ENCODE measurements around the gene CITED4.

- no peak for TF ChIP-seq CTCF (IDR thresholded peaks at IDR 0.05; ENCODE audit: extremely low read depth in 1 of 2, insufficient read depth in 1 of 2, low read depth in 1 of 2, low read length in 2 of 2)
- TF ChIP-seq POLR2AphosphoS5 (IDR thresholded peaks at IDR 0.05; ENCODE audit: insufficient read depth, low read depth, low read length): no peak
Measured at GRCh38 chr1:40876891-40877290, 14.7 kb upstream of the CITED4 start.
